Neural cell (in vitro differentiated cells): ENCODE results near the gene ARFGEF3.

Experiments
- CTCF ChIP-seq: fragments of 450-650 bp; IDR thresholded peaks from 2 replicates; pipeline ENCODE4 v1.5.1; 2014; ENCODE audit warnings: antibody characterized with exemption, mild to moderate bottlenecking, moderate library complexity; ENCODE audit not compliant: poor library complexity, severe bottlenecking
- EZH2 ChIP-seq: fragments of 200-600, 300-800 bp; shearing (Covaris generic), sonication (generic); IDR thresholded peaks from 2 replicates; pipeline ENCODE4 v1.6.1; 2014; ENCODE audit warnings: antibody characterized with exemption, low read length, borderline replicate concordance, mild to moderate bottlenecking; ENCODE audit not compliant: insufficient read depth, poor library complexity, severe bottlenecking
- POLR2AphosphoS5 ChIP-seq: IDR thresholded peaks from 2 replicates; pipeline ENCODE4 v1.6.1; 2012
- REST ChIP-seq: IDR thresholded peaks from 2 replicates; pipeline ENCODE4 v1.6.1; 2012; ENCODE audit warnings: borderline replicate concordance
- SMC3 ChIP-seq: fragments of 450-650 bp; conservative IDR thresholded peaks from 2 replicates; pipeline ENCODE4 v1.6.1; 2014; ENCODE audit warnings: antibody characterized with exemption, mild to moderate bottlenecking, moderate library complexity; ENCODE audit not compliant: poor library complexity

- TF ChIP-seq POLR2AphosphoS5, result no peak
- no peak for TF ChIP-seq REST
- TF ChIP-seq CTCF, result no peak
- no peak for TF ChIP-seq EZH2
- no peak for TF ChIP-seq SMC3
Measured at GRCh38 chr6:138230759-138231380, 69.1 kb downstream of the ARFGEF3 start.
